ENCODE results near the gene ACSL1.

ACSL1 gene

DNA sequence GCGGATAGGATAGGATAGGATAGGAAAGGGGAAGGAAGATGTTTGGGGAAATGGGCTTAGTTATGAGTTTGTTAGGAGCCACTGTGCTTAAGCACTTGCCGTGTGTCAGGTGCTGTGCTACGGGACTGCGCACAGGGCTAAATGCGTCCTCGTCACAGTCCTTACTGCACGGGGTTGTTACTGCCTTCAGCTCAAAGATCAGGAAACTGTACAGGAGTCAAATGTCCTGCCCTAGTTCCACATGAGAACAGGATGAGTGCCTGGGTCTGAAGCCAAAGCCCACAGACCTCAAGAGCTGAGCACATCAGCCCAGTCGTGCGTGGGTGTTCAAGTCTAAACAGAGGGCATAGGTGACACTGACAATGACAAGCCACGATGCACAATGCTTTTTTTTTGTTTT lies 15.0 kb downstream of the ACSL1 start:
- no peak for DNase-seq

DNA sequence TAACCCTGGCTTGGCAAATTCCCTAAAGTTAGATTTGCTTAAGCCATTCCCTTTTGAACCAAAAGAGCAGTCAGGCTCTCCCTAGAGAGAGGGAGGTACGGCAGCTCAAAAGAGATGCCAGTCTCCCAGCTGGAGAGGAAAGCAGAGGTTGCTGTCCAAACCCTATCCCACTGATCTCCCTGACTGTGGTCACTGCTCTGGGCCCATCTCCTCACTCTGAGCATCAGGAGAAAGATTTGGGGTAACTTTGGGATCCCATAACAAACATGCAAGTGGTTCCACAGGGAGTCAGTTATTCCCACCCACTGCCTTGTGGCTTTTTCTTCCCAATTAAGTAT lies 17.1 kb downstream of the ACSL1 start:
- no peak for DNase-seq

DNA sequence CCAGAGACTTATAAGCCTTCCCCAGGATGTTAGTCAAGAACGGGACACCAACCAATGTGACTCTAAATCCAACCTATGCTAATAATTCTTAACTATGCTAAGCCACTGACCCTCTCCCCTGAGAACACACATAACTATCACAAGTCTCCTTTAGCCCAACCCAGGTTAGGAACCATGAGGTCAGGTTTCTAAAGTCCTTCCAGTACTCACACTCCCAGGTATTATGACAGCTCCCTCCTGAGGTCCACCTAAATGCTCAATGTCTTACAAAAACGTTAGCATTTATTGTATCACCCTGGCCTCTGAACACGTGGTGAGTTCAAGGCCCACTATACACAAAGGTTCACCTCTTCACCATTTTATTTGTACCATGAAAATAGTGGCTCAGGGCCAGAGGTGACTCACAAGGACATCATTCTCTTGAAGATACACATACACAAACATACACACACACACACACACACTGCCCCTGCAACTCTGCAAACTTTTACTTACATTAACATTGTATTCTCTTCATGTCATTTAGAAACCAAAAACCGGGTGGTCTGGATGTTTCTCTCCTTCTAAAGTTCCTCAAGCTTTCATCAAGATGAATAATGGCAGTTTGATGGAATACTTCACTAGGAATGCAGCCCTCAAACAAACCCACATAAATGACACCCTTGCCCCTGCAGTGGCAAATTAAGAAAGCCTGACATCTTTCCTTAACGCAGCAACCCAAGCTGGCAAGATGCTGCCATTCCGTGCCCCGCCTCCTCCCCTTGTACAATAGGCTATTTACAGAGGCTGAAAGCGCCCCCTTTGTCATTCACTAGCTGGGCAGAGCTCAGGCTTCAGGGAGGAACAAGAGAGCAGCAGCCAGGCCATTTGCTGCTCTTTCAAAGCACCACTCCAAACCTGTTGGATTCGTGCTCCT lies 17.7 kb downstream of the ACSL1 start:
- no peak for DNase-seq

DNA sequence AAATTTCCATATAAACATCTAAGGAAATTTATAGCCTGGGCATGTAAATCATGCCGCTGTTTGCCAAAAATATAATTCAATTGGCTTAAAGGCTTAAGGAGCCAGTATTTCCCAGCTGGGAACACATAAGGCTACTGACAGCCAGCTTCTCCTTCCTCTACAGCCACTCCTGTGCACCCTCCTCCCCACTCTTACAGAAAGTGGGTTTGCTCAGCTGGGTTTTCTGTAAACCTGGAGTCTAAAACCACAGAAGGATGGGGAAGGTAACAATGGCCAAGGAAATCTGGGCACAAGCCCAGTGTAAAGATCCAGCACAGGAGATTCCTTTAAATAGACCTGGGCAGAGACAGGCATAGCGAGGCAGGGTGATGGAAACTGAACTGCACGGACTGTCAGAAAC lies 18.5 kb downstream of the ACSL1 start:
- DNase-seq: no peak

DNA sequence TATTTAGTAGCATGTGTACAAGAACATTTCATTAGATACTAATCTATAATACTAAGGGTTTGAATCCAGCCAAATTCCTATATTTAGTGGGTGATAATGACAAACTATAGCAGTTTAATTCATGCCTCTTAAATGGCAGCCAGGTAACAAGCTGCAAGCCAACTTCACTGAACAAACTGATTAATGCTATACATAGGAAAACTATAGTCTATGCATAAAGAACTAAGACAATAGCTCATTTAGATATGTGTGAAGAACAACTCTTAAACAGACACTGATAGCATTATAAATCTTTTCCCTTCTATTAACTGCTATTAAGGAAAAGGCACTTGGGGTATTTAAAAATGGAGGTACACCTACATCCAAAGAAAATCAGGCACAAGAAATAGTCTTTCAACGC lies 19.1 kb downstream of the ACSL1 start:
- DNase-seq: no peak

DNA sequence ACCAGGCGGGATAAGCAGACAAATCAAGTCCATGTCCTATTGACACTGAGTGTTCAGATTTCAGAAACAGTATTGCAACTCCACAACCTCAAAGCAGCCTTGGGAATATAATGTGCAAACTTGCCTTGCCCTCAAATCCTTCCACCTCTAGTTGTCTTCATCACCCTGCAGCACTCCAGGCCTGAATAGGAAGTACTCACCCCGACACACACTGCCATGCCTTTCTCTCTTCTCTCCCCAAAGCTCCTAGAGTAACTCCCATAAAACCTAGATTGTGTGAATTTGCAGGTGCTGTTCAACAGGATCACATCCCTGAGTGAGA lies 19.6 kb downstream of the ACSL1 start:
- no peak for DNase-seq

DNA sequence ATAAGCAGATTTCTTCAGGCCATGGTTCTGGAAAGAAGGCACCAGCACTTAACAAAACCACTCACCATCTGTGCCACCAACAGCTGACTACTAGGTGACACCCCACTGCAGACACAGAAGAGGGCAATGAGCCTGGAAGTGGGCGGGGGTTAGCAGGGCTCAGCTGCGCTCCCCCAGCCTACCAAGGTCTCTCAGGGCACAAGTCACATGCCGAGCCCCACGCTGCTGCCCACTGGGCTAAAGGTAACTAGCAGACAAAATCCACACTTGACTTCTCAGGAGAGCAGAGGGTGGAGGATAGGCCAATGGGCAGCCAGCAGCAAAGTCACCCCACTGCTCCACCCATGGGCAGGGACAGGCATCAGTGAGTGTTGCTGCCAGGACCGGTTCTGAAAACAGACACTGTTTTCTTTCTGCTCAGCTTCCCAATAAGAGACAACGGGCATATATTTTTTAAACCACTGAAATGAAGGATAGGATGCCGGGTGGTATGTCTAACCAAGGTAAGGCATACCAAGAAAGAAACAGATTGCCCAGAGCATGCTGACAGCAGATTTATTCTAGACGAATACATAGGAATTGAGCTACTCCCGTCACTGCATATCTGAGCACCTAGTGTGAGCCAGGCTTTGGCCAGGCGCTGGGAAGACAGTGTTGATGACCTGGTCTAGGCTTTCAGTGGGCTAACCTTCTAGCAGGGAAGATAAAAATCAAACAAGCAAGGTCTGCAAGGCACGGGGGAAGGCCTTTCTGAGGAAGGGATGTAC lies 20.1 kb downstream of the ACSL1 start:
- peak in 1 of 2 experiments; percentile 6 for DNase-seq

DNA sequence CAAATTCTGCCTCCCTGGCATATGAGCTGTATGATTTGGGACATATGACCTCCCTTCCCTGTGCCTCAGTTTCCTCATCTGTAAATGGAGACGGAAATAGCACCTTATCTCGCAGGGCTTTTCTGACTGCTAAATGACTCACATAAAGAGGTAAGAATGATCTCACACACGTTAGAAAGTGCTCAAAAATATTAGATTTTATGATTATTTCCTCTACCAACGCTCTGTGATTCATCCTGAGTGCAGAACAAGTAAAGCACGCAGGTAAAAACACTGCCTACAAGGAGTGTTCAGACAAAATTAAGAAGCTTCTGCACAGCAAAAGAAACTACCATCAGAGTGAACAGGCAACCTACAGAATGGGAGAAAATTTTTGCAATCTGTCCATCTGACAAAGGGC lies 21.1 kb downstream of the ACSL1 start:
- no peak for DNase-seq

DNA sequence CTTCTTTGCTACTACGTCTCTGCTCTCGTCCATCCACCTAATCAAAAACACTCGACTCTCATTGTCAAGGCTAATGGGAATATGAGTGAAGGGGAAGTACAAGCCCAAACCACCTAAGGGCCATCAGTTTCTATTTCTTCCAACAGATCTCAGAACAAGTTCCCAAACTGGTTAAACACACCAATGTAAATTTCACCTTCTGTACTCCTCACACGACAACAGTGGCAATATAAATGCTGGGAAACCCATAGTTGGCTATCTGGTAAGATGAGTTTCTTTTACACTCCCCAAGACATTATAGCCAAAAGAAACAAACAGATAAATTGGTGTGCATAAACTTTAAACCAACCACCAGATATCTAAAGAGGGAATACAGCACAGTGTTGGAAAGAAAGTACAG lies 21.9 kb downstream of the ACSL1 start:
- no peak for DNase-seq

DNA sequence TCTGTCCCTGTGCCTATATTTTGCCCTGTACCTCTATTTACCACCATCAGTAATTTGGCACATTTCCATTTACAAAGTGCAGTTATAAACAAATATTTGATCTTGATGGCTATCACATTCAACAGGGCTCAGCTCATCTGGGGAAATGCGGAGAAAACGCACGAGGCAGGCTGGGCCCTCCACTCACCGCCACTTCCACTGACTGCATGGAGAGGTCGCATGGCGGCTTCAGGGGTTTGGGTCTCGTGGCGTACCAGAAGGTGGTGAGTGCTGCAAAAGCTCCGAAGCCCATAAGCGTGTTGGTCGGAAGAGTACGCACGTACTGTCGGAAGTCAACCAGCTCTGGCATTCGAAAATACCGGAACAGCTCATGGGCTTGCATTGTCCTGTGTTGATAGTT lies 22.6 kb downstream of the ACSL1 start:
- DNase-seq: no peak

DNA sequence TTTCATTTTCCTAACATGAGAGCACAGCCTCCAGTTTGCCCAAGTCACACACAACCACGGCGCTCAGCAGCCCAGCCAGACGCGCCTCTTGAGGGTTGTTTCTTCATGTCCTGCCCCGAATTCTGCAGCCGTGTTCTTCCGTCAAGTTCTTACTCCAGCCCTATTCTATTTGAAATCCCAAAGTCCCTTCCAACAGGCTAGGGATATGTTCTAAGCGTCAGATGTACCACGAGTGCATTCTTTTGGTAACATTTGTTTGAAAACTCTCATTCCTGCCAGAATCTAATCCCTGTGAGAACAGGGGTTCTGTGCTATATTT lies 23.1 kb downstream of the ACSL1 start:
- no peak for DNase-seq

DNA sequence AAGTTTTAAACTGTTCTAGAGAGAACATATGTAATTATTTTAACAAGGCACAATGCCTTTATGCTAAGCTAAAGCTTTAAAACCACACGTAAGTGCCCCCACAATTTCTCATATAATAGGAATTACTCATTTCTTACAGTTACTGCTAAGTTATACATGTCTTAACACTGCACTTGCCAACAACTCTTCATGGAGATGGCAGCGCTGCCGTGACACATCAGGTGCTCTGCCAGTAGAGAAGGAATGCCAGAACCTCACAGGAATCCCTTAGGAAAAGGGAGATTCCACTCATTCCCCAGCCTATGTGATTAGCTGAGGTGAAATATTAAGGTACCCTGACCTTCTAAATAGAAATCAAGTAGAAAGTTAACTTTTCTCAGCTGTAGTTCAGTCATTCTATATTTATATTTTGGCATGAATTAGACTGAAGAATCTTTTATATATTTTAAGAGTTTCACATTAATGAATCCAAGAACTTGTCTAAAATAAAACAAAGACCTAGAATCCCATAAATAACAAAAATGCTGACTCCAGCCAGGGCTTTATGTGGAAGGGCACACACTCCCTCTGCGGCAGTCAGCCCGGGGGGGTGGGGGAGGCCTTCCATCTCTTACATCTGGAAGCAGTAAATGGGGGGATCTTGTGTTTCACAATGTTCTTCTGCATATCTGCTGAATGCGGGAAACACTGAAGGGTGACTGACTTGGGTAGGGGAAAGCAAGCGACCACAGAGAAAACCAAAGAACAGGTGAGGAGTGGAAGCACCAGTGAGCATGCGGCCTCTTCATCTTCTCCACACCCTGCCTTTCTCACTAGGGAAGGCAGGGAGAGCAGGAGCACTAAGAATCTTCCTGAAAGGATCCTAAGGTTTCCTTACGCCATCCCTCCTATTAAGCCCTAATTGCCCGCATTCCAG lies 23.7 kb downstream of the ACSL1 start:
- no peak for DNase-seq

DNA sequence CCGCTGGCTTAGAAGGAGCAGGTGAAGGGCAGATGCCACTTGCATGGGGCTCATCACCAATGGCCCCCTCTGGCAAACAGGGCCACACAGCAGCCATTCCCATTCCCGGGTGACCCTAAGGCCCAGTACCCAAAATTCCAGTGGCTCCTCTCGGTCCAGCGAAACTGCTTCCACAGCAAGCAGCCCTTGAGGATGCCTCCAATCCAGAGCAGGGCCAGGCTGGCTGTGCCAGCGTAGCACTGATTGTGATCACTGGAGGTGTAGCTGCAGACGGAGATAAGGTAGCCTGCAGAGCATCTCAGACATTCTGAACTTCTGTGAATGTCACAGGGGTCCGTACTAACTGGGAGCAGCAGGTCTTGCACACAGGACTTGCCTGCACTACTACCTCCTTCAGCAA lies 27.3 kb downstream of the ACSL1 start:
- DNase-seq: no peak

DNA sequence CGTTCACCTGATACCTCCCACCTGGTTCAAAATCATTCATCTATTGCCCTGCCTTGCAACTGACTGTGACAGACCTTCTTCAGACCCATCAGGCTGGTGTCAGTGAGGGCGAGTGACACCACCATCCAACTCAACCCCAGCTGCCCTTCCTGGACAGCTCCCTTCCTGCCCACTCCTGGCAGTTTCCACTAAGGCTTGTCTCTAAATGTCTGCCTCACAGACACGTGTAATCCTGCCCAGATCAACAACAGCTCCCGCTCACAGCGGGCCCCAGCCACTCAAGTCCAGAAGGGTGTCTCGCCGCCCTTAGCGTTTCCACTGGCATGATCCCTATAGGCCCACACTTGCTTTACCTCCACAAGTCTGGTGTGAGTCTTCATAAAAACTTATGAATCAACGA lies 28.9 kb downstream of the ACSL1 start:
- no peak for DNase-seq

DNA sequence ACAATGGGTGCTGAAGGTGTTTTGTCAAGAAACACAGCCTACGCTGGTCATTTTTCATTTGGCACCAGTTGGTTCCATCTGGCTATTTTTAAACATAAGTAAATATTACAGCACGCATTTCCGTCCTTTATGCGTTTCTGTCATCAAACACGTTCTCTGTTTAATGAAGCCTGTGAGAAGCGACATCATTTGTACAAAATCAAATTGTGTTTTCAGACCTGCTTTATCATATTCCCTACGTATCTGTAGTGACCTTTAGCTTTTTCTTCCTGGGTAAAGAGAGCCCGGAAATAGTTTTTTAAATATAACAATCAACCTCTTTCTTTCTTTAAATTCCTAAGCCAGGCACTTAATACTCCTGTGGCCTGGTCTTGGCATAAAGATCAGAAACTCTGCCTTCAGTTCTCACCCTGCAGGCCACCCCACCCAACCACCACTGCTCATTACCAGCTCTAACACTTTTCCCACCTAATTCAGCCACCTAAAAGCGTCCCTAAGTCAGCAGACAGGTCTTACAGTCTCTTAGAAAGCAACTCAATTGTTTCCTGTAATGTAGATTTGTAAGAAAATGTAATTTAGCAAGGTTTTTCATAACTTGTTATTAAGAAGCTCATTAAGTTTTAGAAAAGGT lies 30.4 kb downstream of the ACSL1 start:
- no peak for DNase-seq

DNA sequence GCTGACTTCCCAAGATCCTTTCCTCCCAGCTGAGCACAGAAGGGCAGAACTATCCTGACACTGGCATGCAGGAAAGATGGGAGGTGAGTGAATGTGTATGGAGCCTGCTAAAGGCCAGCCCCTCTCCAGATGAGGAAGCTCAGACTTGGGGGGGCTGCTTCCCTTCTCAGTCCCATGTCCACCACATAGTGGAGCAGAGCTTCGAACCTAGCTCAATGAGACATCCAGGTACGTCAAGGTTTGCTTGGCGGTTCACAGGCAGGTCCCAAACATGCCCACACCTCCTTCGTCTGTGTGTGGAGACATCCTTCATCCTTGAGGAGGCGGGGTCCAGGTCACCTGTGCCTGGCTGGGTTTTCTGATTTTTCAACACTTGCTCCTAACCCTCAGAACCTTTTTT lies 31.3 kb downstream of the ACSL1 start:
- no peak for DNase-seq

DNA sequence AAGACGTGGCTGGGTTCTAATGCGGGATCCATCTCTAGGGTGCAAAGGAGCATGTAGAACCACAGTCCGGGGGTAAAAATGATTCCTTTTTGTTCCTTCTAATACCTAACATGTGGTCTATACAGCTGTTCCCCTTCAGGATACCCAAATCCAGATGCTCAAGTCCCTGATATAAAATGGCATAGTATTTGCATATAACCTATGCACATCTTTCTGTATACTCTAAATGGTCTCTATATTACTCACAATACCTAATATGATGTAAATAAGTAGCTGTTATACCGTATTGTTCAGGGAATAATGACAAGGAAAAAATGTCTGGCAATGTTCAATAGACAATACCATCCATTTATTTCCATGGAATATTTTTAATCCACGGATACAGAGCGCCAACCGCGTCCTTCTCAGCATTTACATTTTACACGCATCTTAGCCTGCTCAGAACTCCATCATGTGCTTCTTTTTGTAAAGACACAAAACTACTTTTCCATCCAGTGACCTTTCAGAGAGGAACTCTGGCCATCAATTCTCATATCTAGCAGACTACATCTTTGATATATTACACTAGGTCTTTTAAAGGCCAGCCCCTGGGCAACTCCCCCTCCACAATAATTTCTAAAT lies 31.9 kb downstream of the ACSL1 start:
- no peak for DNase-seq

DNA sequence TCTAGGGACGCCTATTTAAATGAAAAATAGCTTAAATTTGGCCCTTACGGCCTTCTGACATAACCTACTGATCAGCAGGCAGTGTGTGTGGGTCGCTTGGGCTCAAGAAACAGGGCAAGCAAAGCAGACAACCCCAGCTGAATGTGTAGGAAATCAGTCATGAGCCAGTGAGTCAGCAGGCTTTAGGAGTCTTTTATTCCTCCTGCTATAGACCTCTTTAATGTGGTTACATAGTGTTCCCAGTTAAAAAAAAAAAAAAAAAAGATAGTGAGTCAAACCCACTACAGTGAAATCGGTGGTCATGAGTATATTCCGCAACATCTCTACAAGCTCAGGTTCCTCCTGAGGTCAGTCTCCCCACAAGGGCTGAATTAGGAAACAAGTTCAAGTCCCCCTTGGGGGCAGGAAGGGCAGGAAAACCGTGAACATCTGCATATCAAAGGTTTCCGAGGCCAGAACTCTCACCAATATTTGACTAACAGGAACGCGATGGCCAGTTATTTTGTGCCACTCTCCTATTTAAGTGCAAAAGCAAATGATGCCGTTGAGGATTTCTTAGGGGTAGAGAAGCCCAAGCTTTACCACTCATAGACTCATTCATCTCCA lies 32.7 kb downstream of the ACSL1 start:
- DNase-seq: no peak

DNA sequence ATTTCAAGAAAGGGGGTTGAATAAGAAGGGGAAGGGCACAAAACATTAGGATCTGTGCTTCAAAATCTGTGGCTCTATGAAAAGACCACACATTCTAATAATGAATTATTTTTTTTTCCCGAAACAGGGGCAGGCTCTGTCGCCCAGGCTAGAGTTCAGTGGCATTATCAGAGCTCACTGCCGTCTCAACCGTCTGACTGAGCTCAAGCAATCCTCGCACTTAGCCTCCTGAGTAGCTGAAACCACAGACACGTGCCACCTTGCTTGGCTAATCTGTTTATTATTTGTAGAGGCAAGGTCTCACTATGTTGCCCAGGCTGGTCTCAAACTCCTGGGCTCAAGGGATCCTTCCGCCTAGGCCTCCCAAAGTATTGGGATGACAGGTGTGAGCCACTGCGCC lies 33.4 kb downstream of the ACSL1 start:
- DNase-seq: no peak

DNA sequence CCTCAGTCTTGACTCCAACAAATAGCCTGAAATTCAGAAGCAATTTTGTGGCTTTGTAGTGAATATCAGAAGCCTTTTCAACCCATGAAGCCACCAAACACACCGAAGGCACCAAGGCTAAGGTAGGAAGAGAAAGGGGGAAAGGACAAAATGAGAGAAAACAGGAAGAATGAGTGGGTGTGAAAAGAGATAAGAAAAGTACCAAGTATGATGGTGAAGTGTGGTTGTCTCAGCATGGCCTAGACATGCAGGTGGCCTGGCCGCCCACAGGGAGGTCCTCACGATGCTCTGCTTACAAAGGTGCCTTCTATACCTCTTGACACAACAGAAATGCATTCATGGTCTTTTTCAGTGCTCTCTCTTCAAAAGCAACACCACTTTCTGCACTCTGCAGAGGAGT lies 34.9 kb downstream of the ACSL1 start:
- DNase-seq: no peak

DNA sequence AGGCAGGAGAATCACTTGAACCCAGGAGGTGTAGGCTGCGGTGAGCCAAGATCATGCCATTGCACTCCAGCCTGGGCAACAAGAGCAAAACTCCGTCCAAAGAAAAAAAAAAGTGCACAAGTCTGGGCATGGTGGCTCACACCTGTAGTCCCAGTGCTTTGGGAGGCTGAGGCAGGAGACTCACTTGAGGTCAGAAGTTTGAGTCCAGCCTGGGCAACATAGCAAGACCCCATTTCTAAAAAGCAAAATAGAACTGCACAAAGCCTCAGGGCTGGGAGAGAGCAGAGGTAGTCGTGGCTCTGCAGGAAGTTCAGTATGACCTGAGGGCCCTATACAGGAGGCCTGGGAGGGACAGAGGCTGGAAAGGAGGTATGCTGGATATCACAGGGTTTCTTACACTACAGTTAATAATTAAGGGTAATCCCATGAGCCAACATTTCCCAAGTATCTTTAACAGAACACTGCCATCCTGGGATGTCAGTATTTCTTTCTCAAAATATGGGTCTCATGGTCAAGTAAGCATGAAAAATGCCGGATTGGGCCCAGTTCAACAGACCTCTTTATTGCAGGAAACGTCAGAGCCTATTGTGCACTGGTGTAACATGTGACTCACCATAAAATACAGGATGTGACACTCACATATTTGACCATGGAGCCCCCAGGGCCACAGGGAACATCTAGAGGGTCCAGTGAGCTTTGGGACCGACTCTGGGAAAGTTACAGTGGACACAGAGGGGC lies 37.8 kb downstream of the ACSL1 start:
- no peak for DNase-seq

DNA sequence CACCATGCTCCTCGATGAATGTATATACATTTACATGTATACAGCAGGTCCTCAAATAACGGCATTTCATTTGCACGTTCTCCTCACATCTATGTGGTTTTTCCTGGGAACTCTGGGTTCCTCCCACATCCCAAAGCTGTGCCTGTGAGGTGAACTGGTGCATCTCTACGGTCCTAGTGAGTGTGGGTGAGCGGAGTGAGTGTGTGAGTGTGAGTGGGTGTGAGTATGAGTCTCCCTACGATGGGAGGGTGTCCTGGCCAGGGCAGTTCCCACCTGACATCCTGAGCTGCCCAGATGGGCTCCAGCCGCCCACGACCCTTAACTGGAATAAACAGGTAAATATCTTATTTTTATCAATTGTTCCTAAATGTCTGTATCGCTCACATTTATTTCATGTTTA lies 40.0 kb downstream of the ACSL1 start:
- no peak for DNase-seq

Measured in cerebellar nuclear complex (tissue), 1 donor.